SK-N-MC (cell line): ENCODE results near the gene MADD.

Experiments used
- EZH2 ChIP-seq: fragments of 200-600 bp; sonication (generic); IDR thresholded peaks from one replicate; pipeline ENCODE4 v1.6.1; 2017; ENCODE audit warnings: antibody characterized with exemption
- POLR2AphosphoS5 ChIP-seq: IDR thresholded peaks from 2 replicates; pipeline ENCODE4 v1.6.1; 2012; ENCODE audit warnings: mild to moderate bottlenecking, low read depth, low read length, borderline replicate concordance

DNA sequence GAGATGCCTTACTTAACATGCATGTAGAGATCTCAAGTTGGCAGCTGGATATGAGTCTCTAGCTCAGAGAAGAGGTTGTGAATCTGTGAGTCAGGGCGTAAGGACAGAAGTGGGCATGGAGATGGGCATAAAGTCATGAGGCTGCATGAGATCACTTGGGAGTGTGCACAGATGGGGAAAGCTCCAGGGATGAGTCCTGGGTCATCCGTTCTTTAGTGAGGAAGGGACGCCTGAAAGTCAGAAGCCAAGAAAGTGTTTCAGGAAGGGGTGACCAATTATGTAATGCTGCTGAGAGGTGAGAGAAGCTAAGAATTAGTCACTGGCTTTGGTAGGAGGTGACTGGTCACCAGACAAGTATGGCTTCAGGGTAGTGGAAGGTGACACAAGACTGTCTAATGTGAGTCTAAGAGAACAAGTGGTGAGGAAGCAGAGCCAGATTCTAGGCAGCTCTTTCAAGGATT, 28.1 kb upstream of the MADD start:
- no peak for TF ChIP-seq EZH2
- TF ChIP-seq POLR2AphosphoS5, result no peak
